Activated naive CD4-positive, alpha-beta T cell treated with anti-CD3 and anti-CD28 coated beads, Interleukin-2, amount 10 ng/mL, durations not matched to agents 7 days and 5 days (primary cell): ENCODE data around the gene KIAA0513.
"Not testable (repeated sequence)": the region's sequence is repeated elsewhere in the genome, so short reads cannot be mapped to it uniquely, and the experiment has no call there.

Experiments
- CTCF ChIA-PET: fragments of 350-600 bp; sonication (Branson Sonifier 250); formaldehyde crosslinking; loops from one replicate; lab custom pipeline; 2021; ENCODE audit warnings: antibody characterized with exemption; lab: Charles Lee
- DNase-seq: peaks from one replicate; pipeline ENCODE4 v3.0.0-alpha.2; 2020
- H3K27ac Mint-ChIP-seq: one replicate; pipeline ENCODE4 v1.8.0; 2021; ENCODE audit warnings: mild to moderate bottlenecking, moderate library complexity, mixed read lengths
- H3K27me3 Mint-ChIP-seq: one replicate; pipeline ENCODE4 v1.8.0; 2021; ENCODE audit warnings: mild to moderate bottlenecking, mixed read lengths
- H3K36me3 Mint-ChIP-seq: one replicate; pipeline ENCODE4 v1.8.0; 2021; ENCODE audit warnings: mixed read lengths
- H3K4me1 Mint-ChIP-seq: one replicate; pipeline ENCODE4 v1.8.0; 2021; ENCODE audit warnings: mixed read lengths
- H3K4me3 Mint-ChIP-seq: one replicate; pipeline ENCODE4 v1.8.0; 2021; ENCODE audit warnings: mild to moderate bottlenecking, moderate library complexity, mixed read lengths
- H3K9me3 Mint-ChIP-seq: one replicate; pipeline ENCODE4 v1.8.0; 2021; ENCODE audit warnings: mixed read lengths

KIAA0513 gene

GRCh38 chr16:85042606-85043005 is 15.0 kb downstream of the KIAA0513 start:
- Mint-ChIP-seq H3K4me1 (peaks cover 10% of the 10 kb centered on the region), H3K36me3 (peaks cover 2% of the 10 kb centered on the region), H3K27ac (no peak overlapping the region), H3K9me3 (no peaks in the 10 kb centered on the region), H3K27me3 (peaks cover 8% of the 10 kb centered on the region), H3K4me3 (no peak overlapping the region)
- CTCF ChIA-PET: no interaction called here
- DNase-seq: no peak

- no peak for DNase-seq
- CTCF ChIA-PET: no interaction called here
- H3K27ac Mint-ChIP-seq: no peak overlapping the region
- H3K4me3 Mint-ChIP-seq: no peak overlapping the region
- peaks cover 2% of the 10 kb centered on the region for H3K36me3 Mint-ChIP-seq
- no peaks in the 10 kb centered on the region for H3K9me3 Mint-ChIP-seq
- peaks cover 8% of the 10 kb centered on the region for H3K27me3 Mint-ChIP-seq
- H3K4me1 Mint-ChIP-seq: peaks cover 18% of the 10 kb centered on the region
Observed at GRCh38 chr16:85045077-85045476, 17.5 kb downstream of the KIAA0513 start.

- no peak overlapping the region for H3K4me3 Mint-ChIP-seq
- H3K36me3 Mint-ChIP-seq: peaks cover 2% of the 10 kb centered on the region
- H3K27me3 Mint-ChIP-seq: peaks cover 8% of the 10 kb centered on the region
- H3K9me3 Mint-ChIP-seq: no peaks in the 10 kb centered on the region
- H3K4me1 Mint-ChIP-seq: peaks cover 20% of the 10 kb centered on the region
- no peak overlapping the region for H3K27ac Mint-ChIP-seq
- no peak for DNase-seq
- CTCF ChIA-PET: interaction anchor here (0.6 to 1.8 kb wide), 3 partner anchors 10 to 30 kb away, joined by 3 to 5 read pairs (median 3); no protein-coding TSS in a partner anchor
Observed at GRCh38 chr16:85045641-85046471, 18.3 kb downstream of the KIAA0513 start.

- Mint-ChIP-seq H3K27me3 (peaks cover 8% of the 10 kb centered on the region), H3K4me3 (no peak overlapping the region), H3K4me1 (peaks cover 20% of the 10 kb centered on the region), H3K36me3 (peaks cover 2% of the 10 kb centered on the region), H3K9me3 (no peaks in the 10 kb centered on the region), H3K27ac (no peak overlapping the region)
- DNase-seq: no peak
- CTCF ChIA-PET: interaction anchor here (0.6 to 2.6 kb wide), 6 partner anchors 9 to 40 kb away, joined by 3 to 11 read pairs (median 4); no protein-coding TSS in a partner anchor
Observed at GRCh38 chr16:85046472-85046916, 18.9 kb downstream of the KIAA0513 start.

- Mint-ChIP-seq H3K4me1 (peaks cover 20% of the 10 kb centered on the region), H3K4me3 (peak overlapping the region; percentile 24)
Observed at GRCh38 chr16:85046931-85047866, 19.6 kb downstream of the KIAA0513 start.

GRCh38 chr16:85047867-85048455 is 20.4 kb downstream of the KIAA0513 start:
- Mint-ChIP-seq H3K4me1 (peaks cover 20% of the 10 kb centered on the region), H3K36me3 (peaks cover 2% of the 10 kb centered on the region), H3K27me3 (peaks cover 12% of the 10 kb centered on the region), H3K9me3 (no peaks in the 10 kb centered on the region), H3K4me3 (peak overlapping the region; percentile 24), H3K27ac (no peak overlapping the region)
- CTCF ChIA-PET: interaction anchor here (1.2 to 2.6 kb wide), 2 partner anchors 8 to 38 kb away, joined by 4 to 11 read pairs; no protein-coding TSS in a partner anchor
- DNase-seq: no peak

More at GRCh38 chr16:85046931-85047866, 19.6 kb downstream of the KIAA0513 start:
- Mint-ChIP-seq H3K36me3 (peaks cover 2% of the 10 kb centered on the region), H3K27me3 (peaks cover 12% of the 10 kb centered on the region), H3K27ac (peak overlapping the region; percentile 77), H3K9me3 (no peaks in the 10 kb centered on the region)
- DNase-seq: peak; percentile 53
- CTCF ChIA-PET: interaction anchor here (1.0 to 2.6 kb wide), 5 partner anchors 9 to 39 kb away, joined by 3 to 11 read pairs (median 4); no protein-coding TSS in a partner anchor

GRCh38 chr16:85048921-85049562 is 21.4 kb downstream of the KIAA0513 start:
- peaks cover 12% of the 10 kb centered on the region for H3K27me3 Mint-ChIP-seq
- CTCF ChIA-PET: interaction anchor here (2.6 kb wide), 1 partner anchor 37 kb away, joined by 11 read pairs; no protein-coding TSS in a partner anchor
- H3K9me3 Mint-ChIP-seq: no peaks in the 10 kb centered on the region
- peaks cover 20% of the 10 kb centered on the region for H3K4me1 Mint-ChIP-seq
- H3K27ac Mint-ChIP-seq: no peak overlapping the region
- no peak for DNase-seq
- H3K36me3 Mint-ChIP-seq: peaks cover 5% of the 10 kb centered on the region
- no peak overlapping the region for H3K4me3 Mint-ChIP-seq

- H3K9me3 Mint-ChIP-seq: no peaks in the 10 kb centered on the region
- H3K36me3 Mint-ChIP-seq: peaks cover 5% of the 10 kb centered on the region
- DNase-seq: no peak
- no peak overlapping the region for H3K27ac Mint-ChIP-seq
- no peak overlapping the region for H3K4me3 Mint-ChIP-seq
- CTCF ChIA-PET: no interaction called here
- H3K4me1 Mint-ChIP-seq: peaks cover 24% of the 10 kb centered on the region
- H3K27me3 Mint-ChIP-seq: peaks cover 12% of the 10 kb centered on the region
Observed at GRCh38 chr16:85049706-85050305, 22.2 kb downstream of the KIAA0513 start.

- no peak overlapping the region for H3K27ac Mint-ChIP-seq
- no peaks in the 10 kb centered on the region for H3K9me3 Mint-ChIP-seq
- H3K27me3 Mint-ChIP-seq: peaks cover 12% of the 10 kb centered on the region
- H3K36me3 Mint-ChIP-seq: peaks cover 7% of the 10 kb centered on the region
- H3K4me1 Mint-ChIP-seq: peaks cover 38% of the 10 kb centered on the region
- no peak for DNase-seq
- CTCF ChIA-PET: no interaction called here
- no peak overlapping the region for H3K4me3 Mint-ChIP-seq
Observed at GRCh38 chr16:85051067-85051581, 23.5 kb downstream of the KIAA0513 start.

- Mint-ChIP-seq H3K4me1 (peaks cover 42% of the 10 kb centered on the region), H3K4me3 (no peak overlapping the region)
- CTCF ChIA-PET: no interaction called here
Observed at GRCh38 chr16:85051683-85052082, 24.1 kb downstream of the KIAA0513 start.

GRCh38 chr16:85052536-85052935 is 24.9 kb downstream of the KIAA0513 start:
- no peak for DNase-seq
- Mint-ChIP-seq H3K9me3 (no peaks in the 10 kb centered on the region), H3K4me3 (no peak overlapping the region), H3K27ac (no peak overlapping the region), H3K36me3 (peaks cover 9% of the 10 kb centered on the region), H3K4me1 (peaks cover 42% of the 10 kb centered on the region), H3K27me3 (peaks cover 8% of the 10 kb centered on the region)
- CTCF ChIA-PET: no interaction called here

More at GRCh38 chr16:85051683-85052082, 24.1 kb downstream of the KIAA0513 start:
- H3K9me3 Mint-ChIP-seq: no peaks in the 10 kb centered on the region
- H3K27ac Mint-ChIP-seq: no peak overlapping the region
- H3K36me3 Mint-ChIP-seq: peaks cover 5% of the 10 kb centered on the region
- H3K27me3 Mint-ChIP-seq: peaks cover 12% of the 10 kb centered on the region
- no peak for DNase-seq

GRCh38 chr16:85054321-85054720 is 26.7 kb downstream of the KIAA0513 start:
- Mint-ChIP-seq H3K4me1 (peaks cover 39% of the 10 kb centered on the region), H3K27ac (peak overlapping the region; percentile 99), H3K36me3 (peaks cover 12% of the 10 kb centered on the region)
- not testable (repeated sequence) for H3K4me3 Mint-ChIP-seq, H3K27me3 Mint-ChIP-seq, DNase-seq, H3K9me3 Mint-ChIP-seq
- CTCF ChIA-PET: interaction anchor here (0.9 to 2.8 kb wide), 2 partner anchors 27 to 32 kb away, joined by 3 to 22 read pairs; partner anchors contain the start of gene KIAA0513
